Activated naive CD8-positive, alpha-beta T cell treated with anti-CD3 and anti-CD28 coated beads, Interleukin-2, amount 50 U/mL, for 24 hours (primary cell): ENCODE measurements around the gene DKK1.

Experiments
- ATAC-seq: fragments of 150-1000 bp; cut with Tn5 transposase; one replicate; pipeline ENCODE4 v1.10.0; 2021
- DNase-seq: peaks from one replicate; pipeline ENCODE4 v3.0.0; 2021
- H3K27ac Mint-ChIP-seq: one replicate; pipeline ENCODE4 v1.8.0; 2021; ENCODE audit warnings: mild to moderate bottlenecking, mixed read lengths
- H3K27me3 Mint-ChIP-seq: one replicate; pipeline ENCODE4 v1.8.0; 2021; ENCODE audit warnings: mixed read lengths
- H3K36me3 Mint-ChIP-seq: one replicate; pipeline ENCODE4 v1.8.0; 2021; ENCODE audit warnings: low read depth, mixed read lengths
- H3K4me1 Mint-ChIP-seq: one replicate; pipeline ENCODE4 v1.8.0; 2021; ENCODE audit warnings: mixed read lengths
- H3K4me3 Mint-ChIP-seq: one replicate; pipeline ENCODE4 v1.8.0; 2021; ENCODE audit warnings: mild to moderate bottlenecking, moderate library complexity, mixed read lengths
- H3K9me3 Mint-ChIP-seq: one replicate; pipeline ENCODE4 v1.8.0; 2021; ENCODE audit warnings: mixed read lengths

Gene DKK1

GRCh38 chr10:52313933-52314821, at the start of gene DKK1:
DKK1 (plus strand) TSS chr10:52314281; CDS start chr10:52314435, 154 bp downstream.
- peak; percentile 42 for DNase-seq
- peak; percentile 37 for ATAC-seq
- Mint-ChIP-seq H3K4me1 (peaks cover 15% of the 10 kb centered on the region), H3K27me3 (peaks cover 52% of the 10 kb centered on the region), H3K4me3 (peak within 1 kb of the TSS; percentile 48), H3K36me3 (peaks cover 2% of the 10 kb centered on the region), H3K27ac (no peak within 1 kb of the TSS), H3K9me3 (peaks cover 6% of the 10 kb centered on the region)

GRCh38 chr10:52265131-52265926, 48.8 kb upstream of the DKK1 start:
- H3K4me3 Mint-ChIP-seq, result no peak overlapping the region
- no peak for ATAC-seq
- no peaks in the 10 kb centered on the region for H3K9me3 Mint-ChIP-seq
- H3K36me3 Mint-ChIP-seq, result no peaks in the 10 kb centered on the region
- no peaks in the 10 kb centered on the region for H3K27me3 Mint-ChIP-seq
- no peak for DNase-seq
- H3K27ac Mint-ChIP-seq, result no peak overlapping the region
- no peaks in the 10 kb centered on the region for H3K4me1 Mint-ChIP-seq

GRCh38 chr10:52266858-52267257, 47.2 kb upstream of the DKK1 start:
- Mint-ChIP-seq H3K27ac (no peak overlapping the region), H3K4me3 (no peak overlapping the region), H3K27me3 (no peaks in the 10 kb centered on the region), H3K4me1 (no peaks in the 10 kb centered on the region), H3K36me3 (no peaks in the 10 kb centered on the region), H3K9me3 (no peaks in the 10 kb centered on the region)
- DNase-seq (no peak), ATAC-seq (no peak)

- no peaks in the 10 kb centered on the region for H3K9me3 Mint-ChIP-seq
- ATAC-seq (no peak), DNase-seq (no peak)
- no peak overlapping the region for H3K27ac Mint-ChIP-seq
- H3K4me3 Mint-ChIP-seq, result no peak overlapping the region
- H3K4me1 Mint-ChIP-seq, result no peaks in the 10 kb centered on the region
- no peaks in the 10 kb centered on the region for H3K36me3 Mint-ChIP-seq
- no peaks in the 10 kb centered on the region for H3K27me3 Mint-ChIP-seq
Observed at GRCh38 chr10:52268790-52269189, 45.3 kb upstream of the DKK1 start.

GRCh38 chr10:52269233-52269632, 44.8 kb upstream of the DKK1 start:
- Mint-ChIP-seq H3K4me3 (no peak overlapping the region), H3K27me3 (no peaks in the 10 kb centered on the region), H3K36me3 (no peaks in the 10 kb centered on the region), H3K4me1 (no peaks in the 10 kb centered on the region), H3K9me3 (no peaks in the 10 kb centered on the region), H3K27ac (no peak overlapping the region)
- DNase-seq, result no peak
- no peak for ATAC-seq

GRCh38 chr10:52276163-52276562, 37.9 kb upstream of the DKK1 start:
- Mint-ChIP-seq H3K9me3 (peaks cover 4% of the 10 kb centered on the region), H3K4me3 (no peak overlapping the region), H3K27me3 (no peaks in the 10 kb centered on the region), H3K27ac (no peak overlapping the region), H3K36me3 (no peaks in the 10 kb centered on the region), H3K4me1 (no peaks in the 10 kb centered on the region)
- DNase-seq, result no peak
- no peak for ATAC-seq

- H3K36me3 Mint-ChIP-seq, result no peaks in the 10 kb centered on the region
- H3K4me3 Mint-ChIP-seq, result no peak overlapping the region
- H3K9me3 Mint-ChIP-seq, result peaks cover 4% of the 10 kb centered on the region
- H3K27me3 Mint-ChIP-seq, result no peaks in the 10 kb centered on the region
- no peaks in the 10 kb centered on the region for H3K4me1 Mint-ChIP-seq
- no peak overlapping the region for H3K27ac Mint-ChIP-seq
- ATAC-seq (no peak), DNase-seq (no peak)
Observed at GRCh38 chr10:52276986-52277385, 37.1 kb upstream of the DKK1 start.

GRCh38 chr10:52279546-52279945, 34.5 kb upstream of the DKK1 start:
- ATAC-seq (no peak), DNase-seq (no peak)
- Mint-ChIP-seq H3K27ac (no peak overlapping the region), H3K9me3 (peaks cover 4% of the 10 kb centered on the region), H3K4me3 (no peak overlapping the region), H3K36me3 (no peaks in the 10 kb centered on the region), H3K27me3 (no peaks in the 10 kb centered on the region), H3K4me1 (no peaks in the 10 kb centered on the region)

GRCh38 chr10:52280051-52280450, 34.0 kb upstream of the DKK1 start:
- no peaks in the 10 kb centered on the region for H3K36me3 Mint-ChIP-seq
- H3K4me1 Mint-ChIP-seq, result no peaks in the 10 kb centered on the region
- H3K4me3 Mint-ChIP-seq, result no peak overlapping the region
- H3K27me3 Mint-ChIP-seq, result no peaks in the 10 kb centered on the region
- H3K9me3 Mint-ChIP-seq, result peaks cover 4% of the 10 kb centered on the region
- no peak overlapping the region for H3K27ac Mint-ChIP-seq
- no peak for ATAC-seq
- DNase-seq, result no peak

GRCh38 chr10:52283174-52283573, 30.9 kb upstream of the DKK1 start:
- Mint-ChIP-seq H3K4me1 (no peaks in the 10 kb centered on the region), H3K27me3 (no peaks in the 10 kb centered on the region), H3K9me3 (peaks cover 3% of the 10 kb centered on the region), H3K36me3 (no peaks in the 10 kb centered on the region), H3K27ac (no peak overlapping the region), H3K4me3 (no peak overlapping the region)
- no peak for ATAC-seq
- DNase-seq, result no peak

- DNase-seq (no peak), ATAC-seq (no peak)
- H3K27ac Mint-ChIP-seq, result no peak overlapping the region
- no peak overlapping the region for H3K4me3 Mint-ChIP-seq
- no peaks in the 10 kb centered on the region for H3K4me1 Mint-ChIP-seq
- H3K36me3 Mint-ChIP-seq, result no peaks in the 10 kb centered on the region
- H3K9me3 Mint-ChIP-seq, result no peaks in the 10 kb centered on the region
- no peaks in the 10 kb centered on the region for H3K27me3 Mint-ChIP-seq
Observed at GRCh38 chr10:52284416-52285013, 29.6 kb upstream of the DKK1 start.

GRCh38 chr10:52287866-52288265, 26.2 kb upstream of the DKK1 start:
- DNase-seq, result no peak
- H3K4me1 Mint-ChIP-seq, result no peaks in the 10 kb centered on the region
- H3K36me3 Mint-ChIP-seq, result no peaks in the 10 kb centered on the region
- no peak overlapping the region for H3K4me3 Mint-ChIP-seq
- ATAC-seq, result no peak
- H3K27me3 Mint-ChIP-seq, result no peaks in the 10 kb centered on the region
- H3K27ac Mint-ChIP-seq, result no peak overlapping the region
- H3K9me3 Mint-ChIP-seq, result no peaks in the 10 kb centered on the region

GRCh38 chr10:52297747-52298146, 16.3 kb upstream of the DKK1 start:
- H3K4me1 Mint-ChIP-seq, result no peaks in the 10 kb centered on the region
- no peaks in the 10 kb centered on the region for H3K36me3 Mint-ChIP-seq
- DNase-seq (no peak), ATAC-seq (no peak)
- no peak overlapping the region for H3K4me3 Mint-ChIP-seq
- peaks cover 4% of the 10 kb centered on the region for H3K9me3 Mint-ChIP-seq
- H3K27ac Mint-ChIP-seq, result no peak overlapping the region
- no peaks in the 10 kb centered on the region for H3K27me3 Mint-ChIP-seq

- no peaks in the 10 kb centered on the region for H3K4me1 Mint-ChIP-seq
- ATAC-seq (no peak), DNase-seq (no peak)
- no peaks in the 10 kb centered on the region for H3K27me3 Mint-ChIP-seq
- no peak overlapping the region for H3K27ac Mint-ChIP-seq
- peaks cover 4% of the 10 kb centered on the region for H3K9me3 Mint-ChIP-seq
- no peaks in the 10 kb centered on the region for H3K36me3 Mint-ChIP-seq
- no peak overlapping the region for H3K4me3 Mint-ChIP-seq
Observed at GRCh38 chr10:52300599-52301277, 13.3 kb upstream of the DKK1 start.
